GM21576 (cell line): ENCODE results near the gene DLGAP3.
"Not testable (repeated sequence)": the region's sequence is repeated elsewhere in the genome, so short reads cannot be mapped to it uniquely, and the experiment has no call there.

Experiments
- ATAC-seq: cut with Tn5 transposase; IDR thresholded peaks from one replicate; pipeline ENCODE4 v1.9.1; 2021; ENCODE audit warnings: mild to moderate bottlenecking, moderate library complexity; ENCODE audit not compliant: unreplicated experiment

The DLGAP3 gene, protein sequence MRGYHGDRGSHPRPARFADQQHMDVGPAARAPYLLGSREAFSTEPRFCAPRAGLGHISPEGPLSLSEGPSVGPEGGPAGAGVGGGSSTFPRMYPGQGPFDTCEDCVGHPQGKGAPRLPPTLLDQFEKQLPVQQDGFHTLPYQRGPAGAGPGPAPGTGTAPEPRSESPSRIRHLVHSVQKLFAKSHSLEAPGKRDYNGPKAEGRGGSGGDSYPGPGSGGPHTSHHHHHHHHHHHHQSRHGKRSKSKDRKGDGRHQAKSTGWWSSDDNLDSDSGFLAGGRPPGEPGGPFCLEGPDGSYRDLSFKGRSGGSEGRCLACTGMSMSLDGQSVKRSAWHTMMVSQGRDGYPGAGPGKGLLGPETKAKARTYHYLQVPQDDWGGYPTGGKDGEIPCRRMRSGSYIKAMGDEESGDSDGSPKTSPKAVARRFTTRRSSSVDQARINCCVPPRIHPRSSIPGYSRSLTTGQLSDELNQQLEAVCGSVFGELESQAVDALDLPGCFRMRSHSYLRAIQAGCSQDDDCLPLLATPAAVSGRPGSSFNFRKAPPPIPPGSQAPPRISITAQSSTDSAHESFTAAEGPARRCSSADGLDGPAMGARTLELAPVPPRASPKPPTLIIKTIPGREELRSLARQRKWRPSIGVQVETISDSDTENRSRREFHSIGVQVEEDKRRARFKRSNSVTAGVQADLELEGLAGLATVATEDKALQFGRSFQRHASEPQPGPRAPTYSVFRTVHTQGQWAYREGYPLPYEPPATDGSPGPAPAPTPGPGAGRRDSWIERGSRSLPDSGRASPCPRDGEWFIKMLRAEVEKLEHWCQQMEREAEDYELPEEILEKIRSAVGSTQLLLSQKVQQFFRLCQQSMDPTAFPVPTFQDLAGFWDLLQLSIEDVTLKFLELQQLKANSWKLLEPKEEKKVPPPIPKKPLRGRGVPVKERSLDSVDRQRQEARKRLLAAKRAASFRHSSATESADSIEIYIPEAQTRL

DNA sequence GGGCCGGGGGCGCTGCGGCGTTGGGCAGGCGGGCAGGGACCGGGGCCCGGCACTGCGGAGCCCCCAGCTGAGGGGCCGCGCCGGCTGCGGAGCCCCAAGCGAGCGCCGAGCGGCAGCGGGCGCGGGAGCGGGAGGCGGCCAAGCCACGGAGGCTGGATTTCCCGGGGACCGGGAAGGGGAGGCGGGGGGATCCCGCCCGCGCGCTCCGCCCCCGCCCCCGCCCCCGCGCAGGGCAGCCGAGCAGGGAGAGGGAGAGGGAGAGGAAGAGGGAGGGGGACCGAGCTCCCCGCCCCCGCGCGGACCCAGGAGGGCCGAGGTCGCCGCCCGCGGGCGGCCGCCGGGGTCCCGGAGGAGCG is at the start of gene DLGAP3:
TSS of gene DLGAP3 (minus strand) at position 154 of the 356 bp plus-strand sequence. CDS start 24,267 bp downstream, outside the sequence.
- ATAC-seq = no peak

DNA sequence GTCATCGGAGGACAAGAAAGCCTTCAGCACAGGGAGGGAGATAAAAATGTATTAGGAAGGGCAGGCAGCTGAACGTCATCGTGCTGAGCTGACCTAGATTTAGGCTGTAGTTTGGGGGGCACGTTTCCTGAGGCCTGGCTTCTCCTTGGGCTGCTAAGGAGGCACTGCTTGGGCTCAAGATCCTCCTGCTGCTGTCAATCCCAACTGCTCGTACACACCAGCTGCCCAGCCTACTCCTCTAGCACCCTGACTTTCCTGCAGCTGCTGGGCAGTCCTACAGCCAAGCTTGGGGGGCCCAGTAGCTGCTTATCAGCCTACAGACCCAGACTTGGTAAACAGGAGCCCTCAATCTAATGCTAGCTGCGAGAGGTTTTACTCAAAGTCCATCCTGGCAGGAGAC is 49.5 kb upstream of the DLGAP3 start:
- ATAC-seq = no peak

DNA sequence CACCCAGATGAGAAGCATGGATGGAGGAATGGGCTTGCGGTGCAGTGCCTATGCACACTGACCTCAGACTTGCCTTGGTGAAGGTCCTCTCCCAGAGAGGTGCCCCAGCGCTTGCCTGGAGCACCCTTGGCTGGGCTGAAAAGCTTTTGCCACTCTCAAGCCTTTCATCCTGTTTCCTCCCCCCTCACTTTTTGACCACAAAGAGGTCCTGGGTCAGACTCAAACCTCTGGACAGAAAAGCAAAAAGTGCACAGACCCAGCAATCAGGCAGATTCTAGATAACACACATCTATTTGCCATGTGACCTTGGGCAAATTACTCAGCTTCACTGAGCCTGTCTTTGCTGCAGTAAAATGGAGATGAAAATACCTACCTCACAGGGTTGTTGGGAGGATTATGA is 48.4 kb upstream of the DLGAP3 start:
- no peak for ATAC-seq

DNA sequence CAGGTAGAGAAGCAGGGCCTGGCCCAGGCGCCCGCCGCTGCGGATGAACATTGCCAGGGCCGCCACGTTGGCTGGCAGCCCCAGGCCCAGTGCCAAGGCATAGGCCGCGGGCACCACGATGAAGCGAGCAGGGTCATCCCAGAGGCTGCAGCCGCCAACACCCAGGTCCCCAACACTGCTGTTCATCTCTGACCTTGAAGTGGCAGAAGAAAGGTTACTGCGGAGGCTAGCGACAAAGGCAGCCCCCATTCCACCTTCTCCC is 47.7 kb upstream of the DLGAP3 start:
- ATAC-seq = no peak

DNA sequence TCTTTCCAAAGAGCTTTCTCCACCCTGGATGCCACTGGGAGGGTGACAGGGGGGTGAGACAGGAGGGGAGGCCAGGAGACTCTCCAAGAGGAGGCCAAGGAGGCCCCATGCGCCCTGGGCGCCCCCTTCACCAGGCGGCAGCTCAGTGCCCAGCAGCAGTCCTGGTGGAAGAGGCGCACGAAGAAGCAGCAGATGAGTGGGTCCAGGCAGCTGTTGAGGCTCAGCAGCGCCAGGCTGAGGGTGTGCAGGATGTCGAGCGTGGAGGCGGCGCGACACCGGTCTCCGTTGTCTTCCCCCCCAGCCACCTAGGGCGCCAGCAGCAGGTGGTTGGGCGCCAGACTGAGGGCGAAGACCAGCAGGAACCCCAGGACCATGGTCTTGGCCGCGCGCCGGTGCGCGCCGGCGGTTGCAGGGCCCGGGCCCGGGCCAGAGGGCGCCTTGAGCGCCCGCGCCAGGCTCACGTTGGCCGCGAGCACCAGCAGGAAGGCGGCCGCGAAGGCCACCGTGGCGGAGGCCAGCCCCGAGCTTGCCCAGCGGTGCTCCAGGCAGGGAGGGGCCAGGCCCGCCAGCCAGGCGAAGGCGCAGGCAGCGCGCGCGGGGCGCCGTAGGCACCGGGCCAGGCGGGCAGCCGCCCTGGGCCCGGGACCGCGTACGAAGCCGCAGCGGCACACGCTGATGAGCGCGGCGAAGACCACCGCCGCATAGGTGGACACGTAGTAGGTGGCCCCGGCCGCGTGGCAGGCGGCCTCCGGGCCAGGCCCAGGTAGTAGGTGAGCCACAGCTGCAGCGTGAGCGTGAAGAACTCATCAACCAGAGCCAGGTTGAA is 47.1 kb upstream of the DLGAP3 start:
- no peak for ATAC-seq

DNA sequence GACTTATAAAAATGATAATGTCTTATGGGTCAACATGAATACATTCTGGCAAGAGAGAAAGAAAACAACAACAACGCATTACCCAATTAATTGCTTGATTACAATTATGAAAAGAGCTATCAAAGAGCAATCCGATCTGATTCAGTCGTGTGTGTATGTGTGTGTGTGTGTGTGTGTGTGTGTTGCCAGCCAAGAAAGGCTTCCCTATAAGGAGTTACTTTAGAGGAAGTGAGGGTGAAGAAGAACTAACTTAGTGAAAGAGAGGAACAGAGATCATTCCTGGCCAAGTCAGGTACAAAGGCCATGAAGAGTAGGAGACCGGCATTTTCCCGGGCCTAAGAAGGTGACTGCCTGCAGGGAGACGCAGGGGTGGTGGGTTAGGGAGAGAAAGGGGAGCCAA is 46.3 kb upstream of the DLGAP3 start:
- no peak for ATAC-seq

DNA sequence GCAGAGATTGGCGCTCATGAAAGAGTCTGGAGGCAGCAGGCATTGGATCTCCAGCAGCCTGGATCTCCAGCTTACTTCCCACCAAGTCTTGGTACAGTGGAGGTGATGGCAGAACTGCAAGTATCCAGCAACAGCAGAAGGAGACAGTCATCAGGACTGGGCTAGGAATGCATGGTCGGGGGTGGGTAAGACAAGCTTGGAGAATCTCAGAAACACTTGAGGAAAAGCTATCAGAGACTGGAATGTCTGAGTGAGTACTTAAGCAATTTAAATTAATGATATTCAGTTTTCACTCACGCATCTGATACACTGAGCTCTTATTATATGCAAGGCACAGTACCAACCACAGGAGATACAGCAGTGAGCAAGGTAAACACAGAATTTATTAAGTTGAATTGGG is 45.9 kb upstream of the DLGAP3 start:
- no peak for ATAC-seq

DNA sequence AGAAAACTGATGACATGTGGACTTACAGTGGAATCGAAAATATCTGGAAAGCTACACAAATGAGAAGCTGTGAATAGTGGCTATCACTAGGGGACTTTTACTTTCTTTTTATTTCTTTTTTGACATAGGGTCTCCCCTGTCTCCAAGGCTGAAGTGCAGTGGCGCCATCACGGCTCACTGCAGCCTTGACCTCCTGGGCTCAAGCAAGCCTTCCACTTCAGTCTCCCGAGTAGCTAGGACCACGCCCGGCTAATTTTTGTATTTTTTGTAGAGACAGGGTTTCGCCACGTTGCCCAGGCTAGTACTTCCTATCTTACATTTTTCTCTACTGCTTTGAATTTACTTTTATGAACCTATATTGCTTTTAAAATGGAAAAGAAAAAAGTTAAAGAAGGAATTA is 45.2 kb upstream of the DLGAP3 start:
- no peak for ATAC-seq

DNA sequence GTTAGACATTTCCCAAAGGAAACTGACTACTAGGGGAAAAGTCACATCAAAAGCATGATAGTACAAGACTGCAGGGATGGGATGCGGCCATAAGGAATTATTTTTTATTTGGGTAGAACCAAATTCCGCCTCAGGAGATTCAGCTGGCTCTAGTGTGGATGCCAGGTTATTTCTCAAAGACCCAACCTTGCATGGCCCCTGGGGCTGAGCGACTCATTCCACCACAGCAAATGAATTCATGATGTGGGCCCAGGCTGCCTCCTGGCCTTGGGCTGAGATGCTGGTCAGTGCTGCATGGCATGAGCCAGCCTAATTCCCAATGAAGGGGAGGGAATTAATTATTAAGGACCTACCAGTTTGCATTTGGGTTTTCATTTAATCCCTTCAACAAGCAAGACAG is 43.9 kb upstream of the DLGAP3 start:
- ATAC-seq = no peak

DNA sequence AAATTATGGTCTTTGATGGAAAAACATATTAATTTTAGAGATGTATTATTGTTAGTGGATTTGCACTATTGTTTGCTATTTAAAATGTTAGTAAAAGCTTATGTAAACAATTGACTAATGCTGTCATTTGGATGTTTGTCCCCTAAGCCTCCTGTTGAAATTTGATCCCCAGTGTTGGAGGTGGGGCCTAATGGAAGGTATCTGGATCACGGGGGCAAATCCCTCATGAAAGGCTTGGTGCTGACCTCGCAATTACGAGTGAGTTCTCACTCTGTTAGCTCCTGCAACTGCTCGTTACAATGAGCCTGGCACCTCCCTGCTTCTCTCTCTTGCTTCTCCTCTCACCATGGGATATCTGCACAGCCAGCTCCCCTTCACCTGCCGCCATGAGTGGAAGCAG is 41.4 kb upstream of the DLGAP3 start:
- no peak for ATAC-seq

DNA sequence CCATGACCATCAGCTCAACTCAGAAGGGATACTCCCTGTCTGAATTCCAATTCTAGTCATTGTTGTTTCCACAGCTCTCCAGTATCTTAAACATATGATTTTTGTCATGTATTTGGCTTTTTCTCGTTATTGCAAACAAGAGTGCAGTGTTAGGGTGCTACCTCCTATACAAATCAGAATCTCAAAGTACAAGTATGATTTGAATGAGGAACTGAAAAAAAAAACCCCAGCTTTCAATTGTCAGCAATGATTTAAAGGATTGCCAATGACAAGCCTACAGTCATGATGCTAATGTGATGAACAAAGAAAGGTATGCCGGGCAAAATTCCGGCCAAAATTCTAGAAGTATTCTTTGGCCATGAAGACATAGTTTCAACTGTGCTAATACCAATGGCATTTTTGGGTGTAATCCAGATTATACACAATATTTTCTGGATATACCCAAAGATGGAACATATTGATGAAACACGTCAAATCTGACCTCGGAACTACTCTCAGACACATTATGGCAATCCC is 40.8 kb upstream of the DLGAP3 start:
- ATAC-seq = no peak

DNA sequence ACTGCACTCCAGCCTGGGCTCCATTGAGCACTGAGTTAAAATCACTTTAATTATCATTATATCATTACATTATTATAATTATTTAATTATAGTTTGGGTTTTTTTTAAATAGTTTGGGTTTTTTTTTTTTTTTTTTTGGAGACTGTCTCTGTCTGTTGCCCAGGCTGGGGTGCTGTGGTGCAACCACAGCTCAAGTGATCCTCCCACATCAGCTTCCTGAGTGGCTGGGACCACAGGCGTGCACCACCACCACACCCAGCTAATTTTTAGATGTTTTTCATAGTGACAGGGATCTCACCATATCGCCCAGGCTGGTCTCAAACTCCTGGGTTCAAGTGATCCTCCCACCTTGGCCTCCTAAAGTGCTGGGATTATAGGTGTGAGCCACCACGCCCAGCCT is 38.8 kb upstream of the DLGAP3 start:
- not testable (repeated sequence) for ATAC-seq

DNA sequence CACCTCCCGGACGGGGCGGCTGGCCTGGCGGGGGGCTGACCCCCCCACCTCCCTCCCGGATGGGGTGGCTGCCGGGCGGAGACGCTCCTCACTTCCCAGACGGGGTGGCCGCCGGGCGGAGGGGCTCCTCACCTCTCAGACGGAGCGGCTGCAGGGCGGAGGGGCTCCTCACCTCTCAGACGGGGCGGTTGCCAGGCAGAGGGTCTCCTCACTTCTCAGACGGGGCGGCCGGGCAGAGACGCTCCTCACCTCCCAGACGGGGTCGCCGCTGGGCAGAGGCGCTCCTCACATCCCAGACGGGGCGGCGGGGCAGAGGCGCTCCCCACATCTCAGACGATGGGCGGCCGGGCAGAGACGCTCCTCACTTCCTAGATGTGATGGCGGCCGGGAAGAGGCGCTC is 38.2 kb upstream of the DLGAP3 start:
- not testable (repeated sequence) for ATAC-seq

DNA sequence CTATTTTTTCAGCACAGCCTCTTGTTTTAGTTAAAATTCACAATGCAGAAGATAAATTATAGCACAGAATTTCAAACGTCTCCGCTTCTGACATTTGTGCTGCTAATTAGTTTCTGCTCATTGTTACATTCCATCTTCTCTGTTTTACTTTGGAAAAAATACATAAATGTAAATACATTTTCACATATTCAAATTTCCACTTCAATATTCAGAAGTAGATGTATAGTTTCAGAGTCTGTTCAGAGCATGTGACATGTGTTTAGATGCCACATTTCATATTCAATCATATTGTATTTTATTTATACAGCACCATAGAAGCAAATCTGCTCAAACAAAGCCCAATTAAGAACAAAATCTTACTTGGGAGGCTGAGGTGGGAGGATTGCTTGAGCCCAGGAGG is 36.1 kb upstream of the DLGAP3 start:
- no peak for ATAC-seq

DNA sequence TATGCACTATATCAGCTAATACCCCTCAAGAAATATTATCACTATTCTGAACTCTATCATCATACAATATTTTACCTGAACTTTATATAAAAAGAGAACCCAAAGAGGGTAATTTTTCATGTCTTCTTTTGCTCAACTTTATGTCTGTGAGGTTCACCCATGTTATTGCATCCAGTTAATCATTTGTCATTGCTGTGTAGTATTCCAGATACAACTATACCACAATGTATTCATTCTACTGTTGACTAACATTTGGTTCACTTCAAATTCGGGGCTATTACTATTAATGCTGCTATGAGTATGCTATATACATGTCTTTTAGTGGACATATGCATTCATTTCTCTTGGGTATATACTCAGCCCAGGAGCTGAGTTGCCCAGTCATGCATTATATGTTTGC is 21.0 kb upstream of the DLGAP3 start:
- no peak for ATAC-seq

DNA sequence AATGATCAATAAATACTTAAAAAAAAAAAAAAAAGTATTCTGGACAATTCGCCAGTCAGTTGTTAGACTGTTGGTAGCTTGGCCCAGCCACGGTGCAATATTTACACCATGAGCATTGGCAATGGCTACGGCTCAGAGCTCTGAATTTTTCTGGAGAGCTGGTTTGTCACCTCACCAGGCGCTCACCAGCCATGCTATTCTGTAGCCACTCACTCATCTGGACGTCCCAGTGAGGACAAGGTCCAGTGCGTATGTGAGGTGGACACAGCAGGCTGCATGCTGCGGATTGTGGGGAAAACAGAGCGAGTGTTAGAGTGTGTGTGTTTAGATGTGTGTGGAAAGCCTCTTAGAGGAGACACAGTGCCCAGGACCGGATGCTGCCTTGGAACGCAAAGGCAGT is 19.3 kb upstream of the DLGAP3 start:
- ATAC-seq = not testable (repeated sequence)

DNA sequence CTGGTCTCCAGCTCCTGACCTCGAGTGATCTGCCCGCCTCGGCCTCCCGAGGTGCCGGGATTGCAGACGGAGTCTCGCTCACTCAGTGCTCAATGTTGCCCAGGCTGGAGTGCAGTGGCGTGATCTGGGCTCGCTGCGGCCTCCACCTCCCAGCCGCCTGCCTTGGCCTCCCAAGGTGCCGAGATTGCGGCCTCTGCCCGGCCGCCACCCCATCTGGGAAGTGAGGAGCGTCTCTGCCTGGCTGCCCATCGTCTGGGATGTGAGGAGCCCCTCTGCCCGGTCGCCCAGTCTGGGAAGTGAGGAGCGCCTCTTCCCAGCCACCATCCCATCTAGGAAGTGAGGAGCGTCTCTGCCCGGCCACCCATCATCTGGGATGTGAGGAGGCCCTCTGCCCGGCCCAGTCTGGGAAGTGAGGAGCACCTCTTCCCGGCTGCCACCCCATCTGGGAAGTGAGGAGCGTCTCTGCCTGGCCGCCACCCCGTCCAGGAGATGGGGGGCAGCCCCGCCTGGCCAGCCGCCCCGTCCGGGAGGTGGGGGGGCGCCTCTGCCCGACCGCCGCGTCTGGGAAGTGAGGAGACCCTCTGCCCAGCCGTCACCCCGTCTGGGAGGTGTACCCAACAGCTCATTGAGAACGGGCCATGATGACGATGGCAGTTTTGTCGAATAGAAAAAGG is 18.3 kb upstream of the DLGAP3 start:
- ATAC-seq = not testable (repeated sequence)

DNA sequence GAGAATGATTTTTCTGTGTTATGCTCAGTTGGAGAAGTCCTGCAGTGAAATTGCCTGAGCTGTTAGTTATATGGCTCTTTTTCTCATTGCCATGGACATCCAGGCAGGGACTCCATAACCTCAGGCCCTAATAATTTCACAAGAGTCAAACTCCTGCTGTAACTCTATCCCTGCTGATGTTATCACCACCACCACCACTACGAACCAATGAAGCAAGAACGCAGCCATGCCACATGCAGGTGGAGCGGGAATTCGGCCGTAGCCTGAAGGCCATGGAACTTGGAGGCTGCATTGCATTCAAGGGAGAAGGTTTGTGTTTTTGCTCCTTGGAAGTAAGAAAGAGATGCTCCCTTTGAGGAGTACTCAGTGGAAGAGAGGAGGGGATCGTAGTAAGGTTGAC is 16.8 kb upstream of the DLGAP3 start:
- ATAC-seq = no peak

DNA sequence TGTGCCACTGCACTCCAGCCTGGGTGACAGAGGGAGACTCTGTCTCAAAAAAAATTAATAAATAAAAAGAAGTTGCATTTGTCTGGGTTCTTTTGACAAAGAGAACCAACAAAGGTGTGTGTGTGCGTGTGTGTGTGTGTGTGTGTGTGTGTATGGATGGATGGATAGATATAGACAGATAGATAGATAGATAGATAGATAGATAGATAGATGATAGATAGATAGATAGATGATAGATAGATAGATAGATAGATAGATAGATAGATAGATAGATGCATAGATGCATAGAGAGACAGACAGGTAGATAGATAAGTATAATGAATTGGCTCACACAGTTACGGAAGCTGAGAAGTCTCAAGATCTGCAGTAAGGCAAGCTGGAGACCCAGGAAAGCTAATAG is 12.3 kb upstream of the DLGAP3 start:
- not testable (repeated sequence) for ATAC-seq

DNA sequence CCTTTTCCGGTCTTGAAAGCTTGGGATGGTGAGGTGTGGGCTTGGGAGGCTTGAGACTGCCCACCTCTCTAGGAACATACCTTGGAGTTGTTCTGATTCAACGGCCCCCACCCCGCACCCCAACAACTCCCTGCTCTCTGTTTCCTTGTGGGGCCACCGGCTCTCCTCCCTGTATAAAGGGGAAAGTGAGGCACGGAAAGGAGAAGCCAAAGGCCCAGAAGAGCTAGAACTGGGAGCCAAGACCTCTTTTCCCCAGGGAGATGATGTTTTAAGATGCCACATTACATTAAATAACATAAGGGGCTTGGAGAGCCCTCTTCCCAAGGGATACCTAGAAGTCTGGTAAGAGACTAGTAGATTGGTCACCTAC is 1.2 kb upstream of the DLGAP3 start:
- no peak for ATAC-seq
